ENCODE measurements around the gene GTF2A1L. TPM values are rescaled to one million over a fixed set of nuclear protein-coding genes. Genes with fewer than 3 reads are reported as not detected.

The GTF2A1L gene
- total RNA-seq, 1 donor from 2014 or later: 22.2 TPM

GRCh38 chr2:48714245-48714644 is 96.6 kb downstream of the GTF2A1L start:
- TF ChIP-seq CTCF (IDR thresholded peaks at IDR 0.05): no peak
- DNase-seq (ENCODE audit: low spot score in 2 of 2): no peak
- no peaks in the 10 kb centered on the region for H3K4me1 ChIP-seq
- H3K4me3 ChIP-seq: no peak overlapping the region
- no peak overlapping the region for H3K27ac ChIP-seq
- no peaks in the 10 kb centered on the region for H3K9me3 ChIP-seq
- no peaks in the 10 kb centered on the region for H3K27me3 ChIP-seq
- intact Hi-C loops (cut with DNase I): no loop called here
- no peaks in the 10 kb centered on the region for H3K36me3 ChIP-seq

DNA sequence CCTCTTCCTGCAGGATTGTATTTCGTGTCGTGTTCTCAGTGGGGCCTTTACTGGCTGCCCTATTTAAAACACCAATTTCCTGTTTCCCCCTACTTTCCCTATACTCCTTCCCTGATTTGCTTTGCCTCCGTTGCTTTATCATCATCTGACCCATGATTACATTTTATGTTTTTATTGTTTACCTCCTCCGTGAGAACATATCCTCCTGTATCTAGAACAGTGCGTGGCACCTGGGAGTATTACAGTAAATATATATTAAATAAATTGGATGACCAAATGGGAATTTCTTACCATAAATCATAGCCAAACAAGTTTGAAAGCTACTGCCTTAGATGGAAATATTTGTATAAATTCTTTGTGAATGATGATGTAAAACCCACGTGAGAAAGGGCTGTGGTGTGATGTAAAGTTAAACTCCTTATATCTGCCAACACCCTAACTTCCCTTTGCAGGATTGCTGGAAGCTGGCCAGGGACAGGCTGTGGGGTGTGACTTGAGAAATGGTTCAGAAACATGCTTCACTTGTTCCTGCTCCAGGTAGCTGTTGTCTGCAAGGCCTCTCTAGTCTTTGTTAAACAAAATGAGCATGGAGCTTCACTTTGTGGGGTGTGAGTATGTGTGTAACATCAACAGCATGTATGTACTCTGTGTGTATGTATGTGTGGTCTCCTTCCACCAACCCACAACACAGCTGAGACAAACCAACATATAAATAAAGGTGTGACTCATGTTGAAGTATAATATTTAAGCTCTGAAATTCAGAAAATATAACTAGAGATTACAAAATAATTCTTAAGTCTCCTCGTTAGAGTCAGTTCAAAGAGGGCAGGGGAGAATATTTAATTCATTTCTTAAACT is 97.6 kb downstream of the GTF2A1L start:
- H3K27ac ChIP-seq: no peak overlapping the region
- H3K4me1 ChIP-seq: no peaks in the 10 kb centered on the region
- DNase-seq (ENCODE audit: low spot score in 2 of 2): no peak

GRCh38 chr2:48715956-48716355 is 98.3 kb downstream of the GTF2A1L start:
- TF ChIP-seq CTCF (IDR thresholded peaks at IDR 0.05): no peak
- Histone ChIP-seq H3K4me1 (no peaks in the 10 kb centered on the region), H3K27ac (no peak overlapping the region), H3K9me3 (no peaks in the 10 kb centered on the region), H3K27me3 (no peaks in the 10 kb centered on the region), H3K36me3 (no peaks in the 10 kb centered on the region), H3K4me3 (no peak overlapping the region)
- intact Hi-C loops (cut with DNase I): no loop called here
- DNase-seq (ENCODE audit: low spot score in 2 of 2): no peak

More for the DNA sequence above, 97.6 kb downstream of the GTF2A1L start:
- Histone ChIP-seq H3K36me3 (no peaks in the 10 kb centered on the region), H3K4me3 (no peak overlapping the region), H3K9me3 (no peaks in the 10 kb centered on the region), H3K27me3 (no peaks in the 10 kb centered on the region)
- intact Hi-C loops (cut with DNase I): no loop called here
- no peak for TF ChIP-seq CTCF (IDR thresholded peaks at IDR 0.05)

DNA sequence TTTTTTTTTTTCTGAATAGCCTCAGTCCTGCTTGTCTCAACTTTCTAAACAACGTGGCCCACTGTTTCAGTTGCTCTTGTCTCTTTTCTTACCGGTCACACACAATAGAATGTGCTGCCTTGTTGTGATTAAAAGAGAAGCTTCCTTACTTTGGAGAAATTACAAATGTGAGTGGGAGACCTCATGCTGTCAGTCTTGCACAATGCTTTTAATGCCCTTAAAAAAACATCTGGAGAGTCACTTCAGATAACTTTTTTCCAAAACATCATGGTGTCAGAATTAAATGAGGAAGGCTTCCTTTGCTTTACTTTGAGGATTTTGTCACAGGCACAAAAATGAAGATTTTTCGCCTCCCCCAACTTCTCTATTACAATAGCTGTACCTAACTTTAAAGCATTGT is 100.2 kb downstream of the GTF2A1L start:
- Histone ChIP-seq H3K9me3 (no peaks in the 10 kb centered on the region), H3K27me3 (no peaks in the 10 kb centered on the region), H3K27ac (no peak overlapping the region), H3K4me3 (no peak overlapping the region), H3K4me1 (no peaks in the 10 kb centered on the region), H3K36me3 (no peaks in the 10 kb centered on the region)
- DNase-seq (ENCODE audit: low spot score in 2 of 2): no peak
- TF ChIP-seq CTCF (IDR thresholded peaks at IDR 0.05): no peak
- intact Hi-C loops (cut with DNase I): no loop called here

DNA sequence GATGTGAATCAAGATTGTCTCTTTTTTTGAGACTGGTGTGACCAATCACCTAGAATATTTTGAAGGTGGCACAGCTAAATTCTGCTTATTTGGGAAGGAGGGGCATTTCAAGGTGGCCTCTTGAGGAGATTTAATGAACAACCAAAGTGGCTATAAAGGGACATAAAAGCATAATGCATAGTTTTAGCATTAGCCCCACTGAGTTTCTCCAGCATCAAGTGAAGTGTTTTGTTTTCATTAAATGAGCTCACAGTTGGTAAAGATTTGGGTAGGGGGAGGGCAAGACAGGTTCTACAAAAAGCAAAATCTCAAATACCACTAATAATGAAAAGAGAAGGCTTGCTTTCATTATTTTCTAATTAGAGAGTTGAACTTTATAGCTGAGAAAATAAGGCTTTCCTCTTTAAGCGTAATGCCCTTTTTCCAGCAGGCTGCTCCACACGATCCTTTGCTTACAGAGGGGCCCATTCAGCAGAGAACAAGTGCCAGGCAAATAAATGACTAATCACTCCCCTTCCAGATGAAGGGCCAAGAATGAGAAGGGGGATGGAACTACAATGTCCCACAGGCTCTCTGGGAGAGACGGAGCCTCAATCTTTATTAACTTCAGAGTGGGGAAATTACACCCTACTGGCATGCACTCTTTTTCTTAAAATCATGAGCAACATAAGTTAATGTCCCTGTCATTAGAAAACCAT is 102.0 kb downstream of the GTF2A1L start:
- no peaks in the 10 kb centered on the region for H3K9me3 ChIP-seq
- no peaks in the 10 kb centered on the region for H3K36me3 ChIP-seq
- H3K27me3 ChIP-seq: no peaks in the 10 kb centered on the region
- intact Hi-C loops (cut with DNase I): no loop called here
- H3K4me1 ChIP-seq: no peaks in the 10 kb centered on the region
- no peak for DNase-seq (ENCODE audit: low spot score in 2 of 2)
- no peak overlapping the region for H3K27ac ChIP-seq
- no peak overlapping the region for H3K4me3 ChIP-seq
- no peak for TF ChIP-seq CTCF (IDR thresholded peaks at IDR 0.05)

Data from ascending aorta (tissue), 2 donors.